GM19463 (cell line): ENCODE measurements around the gene PI4KA.

Source experiments
- ATAC-seq: cut with Tn5 transposase; IDR thresholded peaks from one replicate; pipeline ENCODE4 v1.9.1; 2021; ENCODE audit warnings: mild to moderate bottlenecking, moderate library complexity; ENCODE audit not compliant: unreplicated experiment

PI4KA gene

DNA sequence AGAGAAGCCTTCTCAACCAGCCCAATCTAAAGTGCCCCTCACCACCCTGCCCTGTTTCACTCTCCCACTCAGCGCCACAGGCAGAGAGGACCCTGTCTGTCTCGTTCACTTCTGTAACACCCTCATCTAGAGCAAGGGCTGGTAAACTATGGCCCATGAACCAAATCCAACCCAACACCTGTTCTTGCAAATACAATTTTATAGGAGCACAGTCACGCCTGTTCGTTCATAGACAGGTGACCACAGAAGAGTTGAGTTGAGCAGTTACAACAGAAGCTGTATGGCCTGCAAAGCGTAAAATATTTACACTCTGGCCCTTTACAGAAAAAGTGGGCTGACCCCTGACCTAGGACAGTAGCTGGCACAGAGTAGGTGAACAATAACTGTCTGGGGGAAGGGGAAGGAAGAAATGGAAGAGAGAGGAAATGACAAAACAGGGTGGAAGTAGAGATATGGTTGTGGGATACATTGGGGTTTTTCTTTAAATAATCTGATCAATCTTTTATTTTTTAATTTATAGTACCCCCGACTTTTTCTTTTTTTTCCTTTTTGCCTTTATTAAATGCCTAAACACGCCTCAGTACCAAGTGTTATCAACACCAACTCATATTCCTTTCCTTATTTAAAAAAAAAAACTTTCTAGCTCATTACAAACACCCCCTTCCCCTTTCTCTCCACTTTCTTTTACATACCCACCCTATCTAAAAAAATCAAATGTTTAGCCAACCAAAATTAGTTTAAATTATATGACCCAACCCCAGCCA, 63.8 kb downstream of the PI4KA start:
- ATAC-seq, result no peak

DNA sequence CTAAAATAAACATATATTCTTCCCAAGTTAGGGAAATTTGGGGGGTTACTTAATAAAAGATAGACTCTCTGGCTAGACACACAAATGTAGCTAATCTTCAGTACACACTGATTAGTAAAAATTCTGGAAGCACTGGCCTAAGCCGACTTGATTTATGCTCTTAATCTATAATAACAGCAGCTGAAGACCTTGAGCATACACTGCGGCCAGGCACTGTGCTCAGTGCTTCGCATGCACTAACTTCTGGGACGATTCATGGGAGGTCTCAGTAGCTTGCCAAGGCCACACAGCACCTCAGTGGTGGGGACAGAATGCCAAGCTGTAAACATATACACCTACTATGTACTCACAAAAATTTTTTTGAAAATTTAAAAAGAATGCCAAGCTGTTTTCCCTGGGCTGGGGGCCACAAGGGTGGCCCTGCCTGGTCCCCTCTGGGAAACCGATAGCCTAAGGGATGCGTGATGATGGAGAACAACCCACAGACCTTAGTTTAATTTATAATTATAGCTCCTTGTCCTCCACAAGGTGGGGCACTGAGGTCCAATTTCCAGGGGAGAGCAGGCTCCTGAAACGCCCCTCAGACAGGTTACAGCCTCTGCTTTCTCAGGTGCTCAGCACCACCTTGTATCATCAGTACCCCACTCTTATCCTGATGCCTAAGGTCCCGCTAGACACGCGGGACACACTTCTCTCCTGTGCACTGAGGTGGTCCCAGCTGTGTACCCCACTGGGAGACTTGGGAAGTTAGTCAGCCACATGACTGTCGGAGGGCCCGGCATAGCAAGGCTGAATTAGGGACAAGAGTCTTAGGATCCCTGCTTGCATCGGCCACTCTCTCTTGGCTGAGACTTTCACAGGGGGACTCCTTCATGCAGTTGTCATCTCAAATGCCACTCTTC, 64.6 kb downstream of the PI4KA start:
- no peak for ATAC-seq

DNA sequence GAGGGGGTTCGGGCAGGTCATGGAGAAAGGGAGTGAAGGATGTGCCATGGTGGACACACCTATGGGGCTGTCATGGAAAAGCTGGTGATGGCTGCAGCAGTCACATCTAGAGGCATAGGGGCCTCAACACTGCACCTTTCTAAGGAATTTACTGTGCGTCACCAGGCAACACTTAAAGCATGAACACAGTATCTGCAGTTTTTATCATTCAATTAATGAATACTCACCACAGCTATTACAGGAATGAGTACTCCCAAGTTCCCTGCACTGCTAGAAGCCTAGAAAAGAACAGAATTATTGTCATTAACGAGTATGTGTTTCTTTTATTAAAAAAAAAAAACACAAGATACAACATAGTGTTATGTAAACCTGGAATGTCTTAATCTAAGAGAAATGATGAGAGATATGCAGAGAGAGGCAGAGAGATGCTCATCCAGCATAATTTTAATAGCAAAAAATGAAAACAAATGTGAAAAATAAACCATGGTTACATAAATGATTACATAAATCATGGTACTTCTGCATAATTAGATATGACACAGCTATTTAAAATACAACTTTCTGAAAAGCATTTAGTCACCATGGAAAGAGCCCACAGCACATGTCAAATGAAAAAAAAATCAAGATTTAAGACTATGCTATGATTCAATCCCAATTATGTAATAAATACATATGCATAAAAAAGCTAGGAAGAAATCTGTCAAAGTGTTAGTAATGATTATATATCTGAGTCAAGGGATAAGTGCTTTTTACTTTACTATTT, 65.5 kb downstream of the PI4KA start:
- no peak for ATAC-seq

DNA sequence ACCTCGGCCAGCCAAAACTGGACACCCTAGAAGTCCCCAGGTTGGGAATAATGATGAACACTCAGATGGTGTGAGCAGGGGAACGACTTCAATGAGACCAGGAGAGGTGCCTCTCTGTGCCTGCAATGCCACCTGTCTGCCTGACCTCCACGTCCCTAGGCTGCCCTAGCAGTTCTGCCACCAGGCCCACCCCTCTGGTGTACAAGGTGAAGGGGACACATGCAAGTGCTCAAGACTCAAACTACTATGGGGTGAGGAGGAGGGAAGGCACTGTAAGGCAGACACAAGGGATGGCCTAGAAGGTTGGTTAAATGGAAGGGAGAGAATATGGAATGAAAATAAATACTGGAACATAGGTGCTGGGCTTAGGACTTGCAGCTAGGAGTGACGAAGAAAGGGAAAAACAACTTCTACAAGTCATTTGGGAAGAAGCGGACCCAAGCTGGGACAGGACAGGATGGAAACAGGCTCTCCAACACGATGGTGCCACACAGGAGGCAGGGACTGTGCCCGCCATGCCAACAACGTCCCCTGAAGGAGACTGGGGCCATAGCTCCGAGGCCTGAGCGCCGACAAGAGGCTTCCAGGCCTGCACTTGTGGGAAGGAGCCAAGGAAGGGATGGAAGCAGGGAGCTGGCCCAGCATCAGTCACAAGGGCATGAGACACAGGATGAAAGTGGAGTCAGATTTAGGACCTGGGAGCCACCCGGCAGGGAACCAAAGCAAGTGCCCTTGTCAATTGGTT, 66.2 kb downstream of the PI4KA start:
- no peak for ATAC-seq

DNA sequence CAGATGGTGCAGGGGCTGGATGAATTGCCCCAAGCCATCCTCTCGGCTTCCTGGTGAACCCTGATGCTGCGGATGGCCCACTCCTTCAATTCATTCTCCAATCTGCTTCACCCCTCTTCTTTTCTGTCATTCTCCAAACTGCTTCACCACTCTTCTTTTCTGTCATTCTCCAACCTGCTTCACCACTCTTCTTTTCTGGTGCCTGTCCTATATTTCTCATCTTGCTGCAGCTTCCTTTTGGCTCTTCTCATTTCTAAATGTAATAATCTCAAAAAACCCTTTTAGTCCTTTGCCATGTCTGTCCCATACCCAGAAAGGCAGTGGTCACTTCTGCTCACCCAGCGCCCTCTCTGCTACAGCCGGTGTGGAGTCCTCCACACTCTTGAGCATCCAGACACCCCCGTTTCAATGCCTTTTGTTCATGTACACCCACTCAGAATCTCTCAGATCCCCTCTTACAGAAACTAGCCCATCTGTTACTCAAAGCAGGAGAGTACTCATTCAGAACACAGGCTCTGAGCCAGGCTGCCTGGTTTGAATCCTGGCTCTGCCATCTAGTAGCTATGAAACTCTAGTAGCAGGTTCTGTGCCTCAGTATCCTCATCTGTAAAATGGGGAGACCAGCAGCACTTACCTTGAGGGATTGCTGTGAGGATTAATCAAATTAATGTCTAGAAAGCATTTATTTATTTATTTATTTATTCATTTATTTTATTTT, 69.8 kb downstream of the PI4KA start:
- ATAC-seq, result no peak

DNA sequence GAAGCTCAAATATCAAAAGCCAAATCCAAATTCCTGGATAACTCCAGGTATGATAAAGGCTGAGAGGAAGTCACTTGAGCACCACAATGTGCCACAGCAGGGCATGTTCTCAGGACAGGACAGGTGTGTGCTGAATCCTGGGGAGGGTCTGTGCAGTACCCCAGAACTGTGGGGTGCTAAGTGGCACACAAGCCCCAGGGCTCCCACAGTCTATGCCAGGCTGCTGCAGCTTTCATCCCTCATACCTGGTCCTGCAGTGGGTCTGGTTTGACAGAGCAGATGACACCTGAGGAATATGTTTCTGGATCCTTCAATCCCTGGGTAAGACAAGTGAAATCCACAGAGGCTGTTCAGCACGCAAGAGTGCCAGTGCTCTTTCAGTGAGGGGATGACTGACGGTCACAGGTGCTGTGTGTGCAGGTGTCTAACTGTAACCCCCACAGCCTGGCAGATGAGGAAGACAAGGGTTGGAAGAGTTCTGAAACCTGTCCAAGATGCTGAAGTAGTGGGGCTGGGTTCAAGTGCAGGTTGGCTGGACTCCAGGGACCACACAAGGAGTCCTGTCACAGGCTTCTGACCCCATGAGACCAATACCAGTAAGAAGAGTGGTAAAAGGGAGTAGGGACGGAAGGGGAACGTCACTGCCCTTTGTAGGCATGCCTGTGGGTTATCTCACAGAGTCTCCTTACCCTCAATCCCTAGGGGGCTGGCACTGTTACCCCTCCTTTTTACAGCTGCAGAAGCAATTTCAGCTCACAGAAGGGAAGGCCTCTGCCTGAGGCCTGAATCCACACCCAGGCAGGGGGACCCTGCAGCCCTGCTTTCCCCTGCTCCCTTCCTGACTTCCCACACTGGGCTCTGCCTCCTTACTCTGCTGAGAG, 70.6 kb downstream of the PI4KA start:
- no peak for ATAC-seq

DNA sequence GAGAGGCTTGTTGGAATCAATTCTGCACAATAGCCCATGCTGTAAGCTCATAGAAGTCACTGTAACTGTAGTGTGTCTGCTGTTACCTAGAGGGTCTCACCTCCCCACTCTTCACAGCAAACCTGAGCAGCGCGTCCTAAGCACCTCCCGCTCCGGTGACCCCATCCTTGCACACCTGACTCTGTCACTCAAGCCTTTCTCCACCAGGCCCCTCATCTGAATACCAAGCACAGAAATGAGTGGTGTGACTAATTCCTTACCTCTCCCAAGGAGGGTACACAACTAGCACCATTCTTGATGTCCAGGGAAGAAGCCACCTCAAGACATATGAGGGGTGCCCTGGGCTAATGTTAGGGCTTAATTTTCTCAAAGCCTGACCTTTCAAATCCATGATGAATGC, 71.4 kb downstream of the PI4KA start:
- ATAC-seq, result no peak

DNA sequence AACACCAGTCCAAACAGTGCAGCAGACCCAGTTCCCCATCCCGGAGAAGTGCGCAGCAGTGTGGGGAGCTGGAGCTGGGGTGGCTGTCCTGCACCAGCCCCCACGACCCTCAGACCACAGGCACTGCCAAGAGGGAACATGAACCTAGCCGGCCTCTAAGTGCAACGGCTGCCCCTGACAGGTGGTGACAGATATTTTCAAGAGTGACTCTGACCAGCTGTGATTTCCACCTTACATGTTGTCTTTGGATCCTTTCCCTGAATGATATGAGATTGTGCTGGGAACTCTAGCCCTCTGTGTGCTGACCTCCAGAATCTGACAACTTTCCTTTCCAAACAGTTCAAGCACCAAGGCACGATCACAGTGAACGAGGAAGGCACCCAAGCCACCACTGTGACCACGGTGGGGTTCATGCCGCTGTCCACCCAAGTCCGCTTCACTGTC, 72.1 kb downstream of the PI4KA start:
- ATAC-seq, result no peak

DNA sequence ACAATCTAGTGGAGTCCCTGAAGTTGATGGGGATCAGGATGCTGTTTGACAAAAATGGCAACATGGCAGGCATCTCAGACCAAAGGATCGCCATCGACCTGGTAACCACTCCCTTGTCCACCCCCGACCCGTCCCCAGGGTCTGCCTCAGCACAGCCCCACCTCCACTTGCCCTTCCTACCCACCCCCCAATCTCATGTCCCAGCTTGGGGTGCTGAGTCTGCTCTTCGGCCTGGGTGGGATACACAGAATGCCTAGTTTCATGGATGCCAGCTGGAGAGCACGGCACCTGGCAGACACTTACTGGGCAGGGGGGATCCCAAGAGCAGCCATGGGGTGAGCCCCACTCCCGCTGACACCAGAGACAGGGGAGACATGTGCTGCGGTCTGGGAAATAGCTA, 72.6 kb downstream of the PI4KA start:
- ATAC-seq, result no peak

DNA sequence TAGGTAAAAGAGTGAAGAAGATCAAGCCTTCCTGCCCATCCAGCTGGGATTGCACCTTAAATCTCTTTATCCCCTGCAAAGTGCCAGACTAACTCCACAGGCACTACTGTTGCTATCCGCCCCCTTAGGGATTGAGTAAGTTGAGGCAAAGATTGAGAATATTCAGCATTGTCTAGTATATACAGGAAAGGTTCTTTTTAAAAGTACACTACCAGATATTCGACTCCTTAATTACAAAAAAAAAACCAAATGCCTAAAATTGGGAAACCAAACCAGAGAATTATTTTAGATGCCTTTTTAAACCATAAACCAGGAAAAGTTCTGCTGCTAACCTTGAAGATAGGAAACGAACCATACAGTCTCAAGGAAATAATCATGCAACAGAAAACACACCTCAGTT, 73.2 kb downstream of the PI4KA start:
- ATAC-seq, result no peak

DNA sequence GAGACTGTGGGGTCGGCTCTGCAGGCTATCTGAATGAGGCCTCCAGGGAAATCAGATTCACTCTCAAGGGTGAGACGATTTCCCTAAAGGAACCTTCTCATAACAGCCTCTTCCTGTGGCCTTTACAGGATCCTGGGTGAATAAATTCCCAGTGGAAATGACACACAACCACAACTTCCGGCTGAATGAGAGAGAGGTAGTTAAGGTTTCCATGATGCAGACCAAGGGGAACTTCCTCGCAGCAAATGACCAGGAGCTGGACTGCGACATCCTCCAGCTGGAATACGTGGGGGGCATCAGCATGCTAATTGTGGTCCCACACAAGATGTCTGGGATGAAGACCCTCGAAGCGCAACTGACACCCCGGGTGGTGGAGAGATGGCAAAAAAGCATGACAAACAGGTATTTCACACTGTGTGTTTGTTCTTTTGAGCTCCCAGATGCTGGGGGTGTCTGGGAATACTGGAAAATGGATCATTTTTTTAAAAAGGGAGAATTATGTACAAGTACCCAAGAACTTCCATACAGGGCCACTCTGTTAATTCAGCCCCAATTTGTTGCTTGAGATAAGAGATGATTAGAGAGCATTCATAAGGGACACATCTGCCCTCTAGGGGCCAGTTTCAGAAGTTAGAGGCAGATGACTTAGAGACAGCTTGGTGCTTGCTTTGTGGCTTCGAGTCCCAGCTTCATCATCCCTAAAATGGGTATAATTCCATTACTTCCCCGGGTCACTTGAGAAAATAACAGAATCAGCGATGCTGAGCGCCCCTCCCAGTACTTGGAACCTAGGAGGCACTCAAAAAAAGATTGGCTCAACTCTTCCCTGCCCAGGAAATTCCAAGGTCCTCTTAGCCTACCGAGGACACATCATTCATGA, 74.5 kb downstream of the PI4KA start:
- no peak for ATAC-seq

DNA sequence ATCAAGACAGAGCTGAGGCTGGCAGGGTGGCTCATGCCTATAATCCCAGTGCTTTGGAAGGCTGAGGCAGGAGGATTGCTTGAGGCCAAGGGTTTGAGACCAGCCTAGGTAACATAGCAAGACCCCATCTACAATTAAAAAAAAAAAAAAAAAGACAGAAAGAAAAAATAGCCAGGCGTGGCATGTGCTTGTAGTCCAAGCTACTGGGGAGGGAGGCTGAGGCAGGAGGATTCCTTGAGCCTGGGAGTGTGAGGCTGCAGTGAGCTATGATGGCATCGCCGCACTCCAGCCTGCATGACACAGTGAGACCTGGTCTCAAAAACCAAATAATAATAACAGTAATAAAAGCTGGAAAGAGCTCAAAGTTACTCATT, 75.3 kb downstream of the PI4KA start:
- ATAC-seq, result no peak

DNA sequence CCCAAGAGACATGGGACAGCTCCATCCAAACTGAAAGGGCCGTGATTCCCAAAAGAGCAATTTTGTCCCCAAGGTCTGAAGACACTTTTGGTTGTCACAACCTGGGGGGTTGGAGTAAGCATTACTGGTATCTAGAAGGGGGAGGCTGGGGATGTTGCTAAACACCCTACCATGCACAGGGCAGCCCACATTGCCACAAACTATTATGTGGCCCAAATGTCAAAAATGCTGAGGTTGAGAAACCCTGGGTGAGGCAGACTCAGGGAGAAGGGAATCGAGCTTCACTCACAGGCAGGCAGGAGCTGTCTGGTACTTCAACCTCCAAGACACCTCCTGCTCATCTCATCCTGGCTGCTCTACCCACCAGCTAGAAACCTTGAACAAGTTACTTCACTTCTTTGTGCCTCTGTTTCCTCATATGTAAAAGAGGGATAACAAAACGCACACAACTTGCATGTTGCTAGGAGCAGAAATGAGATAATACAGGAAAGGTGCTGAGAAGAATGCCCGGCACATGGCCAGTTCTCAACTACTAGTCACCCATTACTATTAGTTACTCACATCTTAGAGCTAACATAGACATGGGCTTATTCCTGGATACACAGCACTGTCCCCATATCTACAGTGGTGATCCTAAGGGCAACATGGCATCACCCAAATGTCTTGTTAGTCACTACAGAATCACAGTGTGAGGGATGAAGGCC, 75.9 kb downstream of the PI4KA start:
- ATAC-seq, result no peak

DNA sequence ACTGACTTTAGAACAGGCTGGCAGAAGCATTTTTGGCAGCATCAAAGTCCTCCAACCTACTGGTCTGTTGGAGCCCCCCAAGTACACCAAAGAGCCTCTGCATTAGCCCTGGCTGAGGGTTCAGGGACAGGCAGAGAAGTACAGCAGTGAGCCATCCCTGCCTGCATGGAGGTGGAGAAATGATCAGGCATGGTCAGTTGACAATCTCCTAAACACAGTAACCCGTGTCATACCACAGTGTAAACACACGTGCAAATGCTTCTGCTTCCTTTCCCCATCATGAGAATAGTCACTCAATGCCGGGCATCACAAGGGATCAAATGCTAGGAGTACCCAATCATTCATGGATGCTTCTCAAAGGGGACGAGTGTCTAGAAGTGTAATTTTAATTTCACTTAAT, 76.5 kb downstream of the PI4KA start:
- ATAC-seq, result no peak

DNA sequence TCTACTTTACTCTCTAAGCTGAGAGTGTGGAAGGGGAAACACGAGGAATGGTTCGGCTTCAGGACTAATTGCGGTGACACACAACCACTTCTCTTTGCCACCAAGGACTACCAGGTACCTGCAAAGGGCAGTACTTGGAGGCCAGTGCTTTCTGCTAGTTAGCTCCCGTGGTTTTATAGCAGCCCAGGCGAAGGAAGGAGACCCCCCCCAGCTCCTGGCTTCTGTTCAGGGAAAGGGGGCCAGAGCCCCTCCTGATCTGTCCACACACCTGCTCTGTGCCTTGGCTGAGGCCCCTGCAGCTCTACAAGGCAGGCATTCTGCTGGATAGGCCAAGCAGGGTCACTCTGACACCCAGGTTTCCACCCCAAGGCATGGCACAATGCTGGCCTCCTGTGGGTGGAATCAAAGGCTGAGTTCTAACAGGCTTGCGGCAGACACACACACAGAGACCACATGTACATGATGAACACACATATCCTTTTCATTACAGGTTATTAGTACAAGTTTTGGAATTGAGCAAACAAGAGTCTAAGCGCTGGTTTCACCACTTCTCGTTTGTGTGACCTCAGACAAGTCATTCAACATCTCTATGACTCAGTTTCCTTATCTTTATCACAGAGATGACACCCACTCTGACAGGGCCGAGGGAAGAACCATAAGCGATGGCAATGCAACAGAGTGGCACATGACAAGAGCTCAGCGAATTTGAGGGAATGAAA, 77.2 kb downstream of the PI4KA start:
- ATAC-seq, result no peak

DNA sequence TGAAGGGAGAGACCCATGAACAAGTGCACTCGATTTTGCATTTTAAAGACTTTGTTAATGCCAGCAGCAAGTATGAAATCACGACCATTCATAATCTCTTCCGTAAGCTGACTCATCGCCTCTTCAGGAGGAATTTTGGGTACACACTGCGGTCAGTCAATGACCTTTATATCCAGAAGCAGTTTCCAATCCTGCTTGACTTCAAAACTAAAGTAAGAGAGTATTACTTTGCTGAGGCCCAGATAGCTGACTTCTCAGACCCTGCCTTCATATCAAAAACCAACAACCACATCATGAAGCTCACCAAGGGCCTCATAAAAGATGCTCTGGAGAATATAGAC, 78.8 kb downstream of the PI4KA start:
- no peak for ATAC-seq
